Endothelial cell of umbilical vein (primary cell): ENCODE data around the gene ARL3. TPM values are rescaled to one million over a fixed set of nuclear protein-coding genes. Genes with fewer than 3 reads are reported as not detected.
A peak's percentile ranks its signal among the peaks of the same experiment; 100 is the strongest.

ENCODE experiments used
- BruUV-seq: library from RNA; stranded (reverse); fragments of 400-500 nt; replicated peaks from 2 replicates; lab custom pipeline; 2021; lab: Mats Ljungman, UMichigan
- CTCF ChIA-PET: fragments of 300-600, 350-600 bp; sonication (Branson Sonifier 250); formaldehyde crosslinking; loops from one replicate; lab custom pipeline; 2021; ENCODE audit warnings: antibody characterized with exemption, inconsistent platforms; lab: Charles Lee
- POLR2A ChIA-PET: fragments of 300-600, 350-600 bp; sonication (Branson Sonifier 250); formaldehyde crosslinking; loops from one replicate; lab custom pipeline; 2021; ENCODE audit warnings: antibody characterized with exemption, inconsistent platforms; lab: Charles Lee
- DNase-seq: peaks from one replicate; pipeline ENCODE4 v3.0.0-alpha.2; 2011; ENCODE audit warnings: low read depth, low spot score
- FAIRE-seq: peaks from 2 replicates; lab custom pipeline; 2011; peaks lifted over from hg19 to GRCh38; lab: Jason Lieb, UNC
- H2AFZ ChIP-seq: 2 replicates; pipeline ENCODE4 v1.6.0; 2012; ENCODE audit warnings: low read depth, low read length, control low read depth, inconsistent platforms
- H3K27ac ChIP-seq: 2 replicates; pipeline ENCODE4 v1.5.1; 2011; ENCODE audit warnings: low read depth, mild to moderate bottlenecking, control low read depth, low read length, moderate library complexity; ENCODE audit not compliant: insufficient read depth
- H3K27me3 ChIP-seq, 2 experiments: 2 replicates each; pipeline versions ENCODE4 v1.6.0 to v1.6.1; 2011; ENCODE audit warnings: low read length in 2 of 2, mixed read lengths in 1 of 2; ENCODE audit not compliant: control insufficient read depth in 2 of 2, insufficient read depth in 2 of 2
- H3K36me3 ChIP-seq, 2 experiments: 2 replicates in 1 of 2; 3 replicates in 1 of 2; pipeline ENCODE4 v1.5.1; 2011; ENCODE audit warnings: low read length in 2 of 2, mild to moderate bottlenecking in 1 of 2, moderate library complexity in 1 of 2; ENCODE audit not compliant: control insufficient read depth in 2 of 2, insufficient read depth in 2 of 2; ENCODE audit errors: extremely low read depth in 1 of 2
- H3K4me1 ChIP-seq: 3 replicates; pipeline ENCODE4 v1.5.1; 2011; ENCODE audit warnings: mild to moderate bottlenecking, low read length; ENCODE audit not compliant: control insufficient read depth, insufficient read depth; ENCODE audit errors: extremely low read depth
- H3K4me2 ChIP-seq: 2 replicates; pipeline ENCODE4 v1.6.1; 2011; ENCODE audit warnings: low read length, control low read depth, mixed read lengths; ENCODE audit not compliant: insufficient read depth
- H3K4me3 ChIP-seq, 3 experiments: fragments of 200-600 bp in 1 of 3; sonication (generic), shearing (Covaris generic) in 1 of 3; replicated peaks in 1 of 3; 2 replicates each; pipeline ENCODE4 v1.5.1; 2011 to 2016; ENCODE audit warnings: control low read depth in 3 of 3, low read length in 3 of 3, mild to moderate bottlenecking in 2 of 3, inconsistent platforms in 1 of 3, low read depth in 1 of 3, moderate library complexity in 1 of 3; ENCODE audit not compliant: insufficient read depth in 1 of 3
- H3K79me2 ChIP-seq: 2 replicates; pipeline ENCODE4 v1.6.0; 2012; ENCODE audit warnings: low read length, inconsistent platforms; ENCODE audit not compliant: control insufficient read depth, insufficient read depth
- H3K9ac ChIP-seq: replicated peaks from 2 replicates; pipeline ENCODE3; 2011; ENCODE audit warnings: low read length, control low read depth; ENCODE audit not compliant: insufficient read depth; ENCODE audit errors: extremely low read depth
- H3K9me1 ChIP-seq: replicated peaks from 3 replicates; pipeline ENCODE4 v1.6.0; 2011; ENCODE audit warnings: mild to moderate bottlenecking, low read length; ENCODE audit not compliant: control insufficient read depth, insufficient read depth; ENCODE audit errors: extremely low read depth
- H3K9me3 ChIP-seq: replicated peaks from 2 replicates; pipeline ENCODE4 v1.5.1; 2012; ENCODE audit warnings: low read length, inconsistent platforms; ENCODE audit not compliant: control insufficient read depth, insufficient read depth
- H4K20me1 ChIP-seq: replicated peaks from 2 replicates; pipeline ENCODE3; 2011; ENCODE audit warnings: mild to moderate bottlenecking, low read length; ENCODE audit not compliant: control insufficient read depth, insufficient read depth; ENCODE audit errors: extremely low read depth
- CTCF ChIP-seq, 2 donors: IDR thresholded peaks; 1 replicate in 1 of 2; 2 replicates in 1 of 2; pipeline ENCODE4 v1.5.1; 2011; ENCODE audit warnings: low read length in 2 of 2, mild to moderate bottlenecking in 2 of 2, moderate library complexity in 2 of 2, control low read depth in 1 of 2, inconsistent platforms in 1 of 2, low read depth in 1 of 2; ENCODE audit not compliant: insufficient read depth in 1 of 2; ENCODE audit errors: extremely low read depth in 1 of 2
- EZH2 ChIP-seq: IDR thresholded peaks from 2 replicates; pipeline ENCODE4 v1.6.1; 2012; ENCODE audit warnings: borderline replicate concordance, low read depth, mild to moderate bottlenecking, moderate library complexity, low read length, inconsistent platforms; ENCODE audit not compliant: severe bottlenecking
- FOS ChIP-seq: IDR thresholded peaks from 2 replicates; pipeline ENCODE4 v1.6.1; 2011; ENCODE audit warnings: mild to moderate bottlenecking, low read length, moderate library complexity, borderline replicate concordance; ENCODE audit not compliant: insufficient read depth
- GATA2 ChIP-seq: IDR thresholded peaks from 2 replicates; pipeline ENCODE4 v1.7.0; 2011; ENCODE audit warnings: low read depth, mild to moderate bottlenecking, moderate library complexity, mixed read lengths, low read length; ENCODE audit not compliant: insufficient read length, insufficient read depth
- JUN ChIP-seq: IDR thresholded peaks from 2 replicates; pipeline ENCODE4 v1.6.1; 2011; ENCODE audit warnings: borderline replicate concordance, low read depth; ENCODE audit not compliant: insufficient read length, insufficient read depth
- MAX ChIP-seq: IDR thresholded peaks from 2 replicates; pipeline ENCODE4 v1.6.1; 2011; ENCODE audit not compliant: insufficient read depth, insufficient read length
- MYC ChIP-seq: IDR thresholded peaks from one replicate; pipeline ENCODE4 v1.6.1; 2011; ENCODE audit warnings: mild to moderate bottlenecking, low read depth, low read length
- POLR2A ChIP-seq: IDR thresholded peaks from 2 replicates; pipeline ENCODE4 v1.6.1; 2012; ENCODE audit warnings: low read depth, mild to moderate bottlenecking, control low read depth, low read length
- POLR2AphosphoS5 ChIP-seq: IDR thresholded peaks from 2 replicates; pipeline ENCODE4 v1.6.1; 2012; ENCODE audit warnings: low read depth, mild to moderate bottlenecking, control low read depth, low read length, moderate library complexity; ENCODE audit not compliant: insufficient read depth
- dilution Hi-C: fragments of 300-500 bp; cut with MboI; formaldehyde crosslinking; loops from one replicate; pipeline ENCODE4 v1.15.0; 2019; ENCODE audit warnings: low sequenced_read_pairs; ENCODE audit not compliant: extremely low pct_ligation_motif_present
- intact Hi-C: fragments of 100-400 bp; cut with micrococcal nuclease; formaldehyde crosslinking; loops from one replicate; pipeline ENCODE4 v1.10.0; 2022
- polyA plus RNA-seq, 4 experiments: library from polyadenylated mRNA; depleted of rRNA in 3 of 4; stranded (reverse) in 3 of 4; unstranded in 1 of 4; fragments of >200 nt; gene quantifications; 2 replicates each; pipeline versions ENCODE4 v1.2.1 to v1.2.3, GENCODE V29; 2011 to 2012; ENCODE audit warnings: missing spikeins in 1 of 4
- total RNA-seq: library from RNA; stranded (reverse); gene quantifications from 2 replicates; pipeline ENCODE4 v1.2.3, GENCODE V29; 2021

ARL3 gene
- total and polyA plus RNA-seq, 2 donors (not counting 3 experiments of a cell fraction or from before 2014, with no cell fraction given), result 6.6 to 11.0 TPM

DNA sequence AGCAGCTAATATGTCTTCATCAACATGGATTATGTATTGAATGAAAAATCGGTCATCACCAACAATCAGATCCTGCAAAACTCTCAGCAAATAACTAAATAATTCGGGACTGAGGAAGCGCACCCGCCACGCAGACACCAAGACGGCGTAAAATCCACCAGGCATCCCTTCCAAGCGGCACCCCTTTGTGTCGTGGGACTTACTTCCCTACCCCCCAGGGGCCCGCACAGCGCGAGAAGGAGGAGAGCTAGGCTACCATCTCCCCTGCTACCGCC, 721 bp downstream of the ARL3 start:
- ChIA-PET CTCF (interaction anchor here (0.8 to 7.1 kb wide), 11 partner anchors 13 to 531 kb away, joined by 3 to 75 read pairs (median 6); partner anchors contain the start of gene SUFU), POLR2A (interaction anchor here (1.1 to 1.5 kb wide), 2 partner anchors 30 to 62 kb away, joined by 3 to 6 read pairs; partner anchors contain the start of gene WBP1L)
- Histone ChIP-seq H3K4me2 (peak overlapping the region; percentile 94), H4K20me1 (no peaks in the 10 kb centered on the region), H3K9ac (peak overlapping the region; percentile 78), H3K36me3 (no peaks in the 10 kb centered on the region), H3K9me3 (no peaks in the 10 kb centered on the region), H3K4me1 (peaks cover 23% of the 10 kb centered on the region), H3K4me3 (peak overlapping the region; percentile 51 to 85 (median 62)), H3K27ac (peak overlapping the region; percentile 38), H3K9me1 (no peaks in the 10 kb centered on the region), H2AFZ (peak overlapping the region; percentile 80), H3K79me2 (peaks cover 16% of the 10 kb centered on the region), H3K27me3 (no peaks in the 10 kb centered on the region)
- TF ChIP-seq POLR2A (no peak), POLR2AphosphoS5 (no peak), GATA2 (no peak), MAX (no peak), FOS (no peak), JUN (no peak), MYC (no peak), CTCF (IDR thresholded peaks at IDR 0.05; ENCODE audit: extremely low read depth in 1 of 2, insufficient read depth in 1 of 2, low read depth in 1 of 2, low read length in 2 of 2) (no peak), EZH2 (no peak)
- FAIRE-seq, result no peak
- no peak for DNase-seq
- no TSS peak for BruUV-seq
- intact Hi-C loops (loop anchor here (2.0 to 5.0 kb wide), 3 partner anchors 35 to 319 kb away; partner anchors contain the start of gene NFKB2), dilution Hi-C loops (no loop called here)
